ENCODE measurements around the gene CEBPG. TPM values are rescaled to one million over a fixed set of nuclear protein-coding genes. Genes with fewer than 3 reads are reported as not detected.

The CEBPG gene
- total RNA-seq = 17.3 TPM
- long read RNA-seq, full-length matches to known transcripts = 38 of 43 reads
- long read RNA-seq, partial matches to known transcripts = 5 of 43 reads
- long read RNA-seq, other reads (novel, unspliced or antisense) = 0 of 43 reads

DNA sequence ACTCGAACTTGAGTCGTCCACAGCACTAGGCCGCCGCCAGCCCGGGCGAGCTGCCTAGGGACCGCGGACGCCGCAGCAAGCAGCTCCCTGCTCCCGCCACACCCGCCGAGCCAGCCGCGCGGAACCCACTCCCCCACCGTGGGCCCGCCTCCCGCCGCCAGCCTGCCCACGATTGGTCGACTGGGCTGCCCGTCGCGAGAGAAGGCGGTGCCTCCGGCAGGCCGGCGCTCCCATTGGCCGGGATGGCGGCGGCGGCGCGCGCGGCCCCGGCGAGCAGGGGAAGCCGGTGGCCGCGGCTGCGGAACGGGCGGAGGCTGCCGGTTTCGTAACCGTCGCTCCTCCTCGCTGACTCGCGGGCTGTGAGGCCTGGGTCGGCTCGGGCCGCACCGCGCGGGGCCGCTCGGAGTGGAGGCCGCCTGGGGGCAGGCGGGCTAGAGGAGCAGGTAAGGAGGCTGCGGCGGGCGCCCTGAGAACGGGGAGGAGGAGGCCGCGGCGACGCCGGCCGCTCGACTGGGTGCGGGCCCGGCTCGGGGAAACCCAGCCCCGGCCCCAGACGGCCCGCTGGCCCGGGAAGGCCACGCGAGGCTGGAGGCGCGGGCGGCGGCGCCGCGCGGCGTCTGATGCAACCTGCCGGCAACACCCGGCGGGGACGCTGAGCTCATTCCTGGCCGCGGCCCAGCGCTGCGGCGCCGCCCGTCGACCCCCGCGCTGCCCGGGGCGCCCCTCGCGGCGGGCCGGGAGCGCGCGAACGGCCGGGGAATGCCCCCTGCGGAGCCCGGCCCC is at the start of gene CEBPG:
Gene CEBPG (plus strand): TSS at position 257 of the 783 bp plus-strand sequence. CDS start 5,531 bp downstream, outside the sequence.
- peak; percentile 98 for DNase-seq (ENCODE audit: low spot score)
- intact Hi-C loops (cut with DNase I) = loop anchor here (1.0 kb wide), 1 partner anchor 71 kb away; the partner anchor contains the start of gene CEBPA

DNA sequence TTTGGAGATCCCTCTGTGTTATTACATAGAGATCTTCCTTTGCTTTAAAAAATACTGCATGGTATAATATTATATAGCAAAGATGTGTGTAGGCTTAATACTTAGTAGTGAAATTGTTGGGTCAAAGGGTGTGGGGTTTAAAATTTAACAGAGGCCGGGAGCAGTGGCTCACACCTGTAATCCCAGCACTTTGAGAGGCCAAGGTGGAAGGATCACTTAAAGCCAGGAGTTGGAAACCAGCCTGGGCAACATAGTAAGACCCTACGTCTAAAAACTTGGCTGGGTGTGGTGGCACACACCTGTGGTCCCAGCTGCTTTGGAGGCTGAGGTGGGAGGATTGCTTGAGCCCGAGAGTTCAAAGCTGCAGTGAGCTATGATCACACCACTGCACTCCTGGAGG is 48.9 kb upstream of the CEBPG start:
- intact Hi-C loops (cut with DNase I) = no loop called here
- DNase-seq (ENCODE audit: low spot score) = no peak

DNA sequence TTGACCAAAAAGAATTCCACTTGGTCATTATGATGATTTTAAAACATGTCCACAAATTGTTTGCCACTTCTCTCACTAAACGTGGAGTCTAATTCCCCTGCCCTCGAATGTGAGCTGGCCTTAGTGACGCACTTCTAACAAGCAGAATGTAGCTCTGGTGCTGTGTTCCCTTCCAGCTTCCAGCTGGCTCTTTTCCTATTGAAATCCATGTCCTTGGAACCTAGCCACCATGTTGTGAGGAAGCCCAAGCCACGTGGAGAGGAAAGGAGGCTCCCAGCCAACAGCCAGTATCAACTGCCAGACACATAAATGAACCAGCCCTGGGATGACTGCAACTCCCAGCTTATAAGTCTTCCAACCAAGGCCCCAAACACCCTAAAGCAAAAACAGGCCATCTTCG is 47.6 kb upstream of the CEBPG start:
- intact Hi-C loops (cut with DNase I) = no loop called here
- DNase-seq (ENCODE audit: low spot score) = no peak

DNA sequence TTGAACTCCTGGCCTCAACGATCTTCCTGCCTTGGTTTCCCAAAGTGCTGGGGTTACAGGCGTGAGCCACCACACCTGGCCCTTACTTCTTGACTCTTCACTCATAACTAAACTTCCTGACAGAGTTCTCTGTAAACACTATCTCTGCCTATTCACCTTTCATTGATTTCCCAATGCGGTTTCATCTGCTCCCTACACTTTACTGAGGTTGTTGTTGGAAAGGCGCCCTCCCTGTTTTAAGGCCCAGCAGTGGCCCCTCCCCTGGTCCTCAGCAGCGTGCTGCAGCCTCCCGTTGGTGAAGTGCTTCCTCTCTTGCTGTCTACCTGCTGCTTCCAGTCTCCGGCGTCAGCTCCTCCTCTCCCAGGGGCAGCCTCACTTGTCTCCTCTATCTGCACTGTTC is 44.4 kb upstream of the CEBPG start:
- intact Hi-C loops (cut with DNase I) = no loop called here
- DNase-seq (ENCODE audit: low spot score) = no peak

DNA sequence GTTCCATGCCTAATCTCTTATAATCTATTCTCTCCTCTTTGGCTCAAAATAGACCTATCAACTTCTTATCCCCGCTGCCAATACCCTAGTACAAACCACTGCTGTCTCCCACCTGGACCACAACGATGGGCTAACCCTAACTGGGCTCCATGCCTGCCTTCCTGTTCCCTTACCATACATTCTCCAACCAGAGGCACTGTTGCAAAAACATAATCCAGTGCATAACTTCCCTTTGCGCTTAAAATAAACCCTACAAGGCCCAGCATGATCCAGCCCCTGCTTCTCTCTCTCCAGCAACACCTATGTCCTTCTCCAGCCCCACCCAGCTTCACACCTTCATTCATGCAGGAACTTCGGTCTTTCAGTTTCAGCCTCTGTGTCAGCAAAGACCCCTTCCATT is 43.8 kb upstream of the CEBPG start:
- intact Hi-C loops (cut with DNase I) = no loop called here

DNA sequence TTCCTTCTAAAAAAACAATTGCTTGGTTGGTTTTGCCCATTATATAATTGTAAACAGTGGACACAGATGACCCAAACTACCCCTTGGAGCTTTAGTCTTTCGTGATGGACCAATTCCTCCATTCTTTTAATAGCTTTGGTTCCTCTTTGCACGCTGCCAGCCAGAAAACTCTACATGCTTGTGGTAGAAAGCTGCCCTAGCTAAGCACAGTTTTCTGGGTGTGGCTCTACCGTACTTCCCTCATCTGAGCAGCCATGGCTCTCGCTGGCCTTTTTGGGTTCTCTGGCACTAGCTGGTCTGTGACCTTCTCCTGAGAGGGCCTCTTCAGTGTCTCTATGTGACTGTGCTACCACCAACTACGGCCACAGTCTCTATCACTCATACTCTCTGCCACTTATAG is 41.3 kb upstream of the CEBPG start:
- no peak for DNase-seq (ENCODE audit: low spot score)
- intact Hi-C loops (cut with DNase I) = no loop called here

More for the DNA sequence above, 43.8 kb upstream of the CEBPG start:
- no peak for DNase-seq (ENCODE audit: low spot score)

DNA sequence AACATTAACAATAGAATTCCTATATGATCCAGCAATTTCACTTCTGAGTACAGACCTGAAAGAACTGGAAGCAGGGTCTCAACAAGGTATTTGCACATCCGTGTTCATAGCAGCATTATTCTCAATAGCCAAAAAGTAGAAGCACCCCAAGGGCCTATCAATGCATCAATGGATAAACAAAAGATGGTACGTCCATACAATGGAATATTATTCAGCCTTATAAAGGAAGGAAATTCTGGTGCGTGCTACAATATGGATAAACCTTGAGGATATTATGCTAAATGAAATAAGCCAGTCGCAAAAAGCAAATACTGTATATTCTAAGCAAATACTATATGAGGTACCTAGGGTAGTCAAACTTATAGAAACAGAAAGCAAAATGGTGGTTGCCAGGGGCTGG is 40.4 kb upstream of the CEBPG start:
- no peak for DNase-seq (ENCODE audit: low spot score)
- intact Hi-C loops (cut with DNase I) = no loop called here

DNA sequence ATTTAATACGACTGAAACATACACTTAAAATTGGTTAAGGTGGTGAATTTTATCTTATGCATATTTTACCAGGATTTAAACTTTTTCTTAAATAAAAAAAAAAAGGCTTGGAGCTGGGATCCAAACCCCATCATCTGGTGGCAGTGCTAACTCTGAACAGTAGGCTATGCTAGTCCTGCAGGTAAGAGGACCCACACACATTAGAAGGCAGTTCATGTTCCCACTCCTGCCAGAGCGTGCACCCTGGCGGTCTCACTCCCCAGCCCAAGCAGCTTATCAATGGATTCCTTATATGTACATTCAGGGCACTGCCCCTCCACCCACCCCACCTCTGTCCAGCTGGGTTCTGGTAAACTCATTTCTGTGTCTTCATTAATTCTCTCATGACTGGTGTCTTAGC is 39.9 kb upstream of the CEBPG start:
- intact Hi-C loops (cut with DNase I) = no loop called here
- DNase-seq (ENCODE audit: low spot score) = no peak

DNA sequence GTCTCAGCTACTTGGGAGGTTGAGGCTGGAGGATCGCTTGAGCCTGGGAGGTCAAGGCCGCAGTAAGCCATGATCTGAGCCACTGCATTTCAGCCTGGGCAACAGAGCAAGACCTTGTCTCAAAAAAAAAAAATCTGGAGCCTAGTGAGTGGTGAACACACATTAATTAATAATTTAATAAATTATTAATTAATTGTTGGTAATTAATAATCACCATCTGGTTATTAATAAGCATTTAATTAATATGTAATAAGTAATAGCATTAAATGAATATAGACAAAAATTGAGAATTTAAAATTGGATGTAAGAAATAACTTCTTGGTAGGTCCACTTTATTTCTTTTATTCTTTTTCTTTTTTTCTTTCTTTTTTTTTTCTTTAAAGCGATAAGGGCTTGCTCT is 39.2 kb upstream of the CEBPG start:
- intact Hi-C loops (cut with DNase I) = no loop called here
- no peak for DNase-seq (ENCODE audit: low spot score)

DNA sequence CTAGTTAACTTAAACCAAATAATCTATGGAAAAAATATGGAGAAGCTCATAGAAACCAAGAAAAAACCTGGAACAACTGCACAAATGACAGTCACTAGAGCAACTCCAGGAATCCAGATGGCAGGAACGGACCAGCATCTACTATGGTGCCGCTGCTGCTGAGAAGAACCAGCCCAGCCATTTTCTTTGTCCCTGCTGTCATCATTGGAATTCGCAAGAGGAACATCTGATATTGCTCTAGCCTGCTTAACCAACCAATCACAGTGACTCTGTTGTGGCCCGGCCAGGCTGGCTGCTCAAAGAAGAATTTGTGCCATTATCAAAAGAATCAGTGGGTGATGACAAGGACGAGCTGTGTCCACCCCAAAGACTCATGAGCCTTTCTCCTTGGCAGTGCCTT is 38.1 kb upstream of the CEBPG start:
- no peak for DNase-seq (ENCODE audit: low spot score)
- intact Hi-C loops (cut with DNase I) = no loop called here

DNA sequence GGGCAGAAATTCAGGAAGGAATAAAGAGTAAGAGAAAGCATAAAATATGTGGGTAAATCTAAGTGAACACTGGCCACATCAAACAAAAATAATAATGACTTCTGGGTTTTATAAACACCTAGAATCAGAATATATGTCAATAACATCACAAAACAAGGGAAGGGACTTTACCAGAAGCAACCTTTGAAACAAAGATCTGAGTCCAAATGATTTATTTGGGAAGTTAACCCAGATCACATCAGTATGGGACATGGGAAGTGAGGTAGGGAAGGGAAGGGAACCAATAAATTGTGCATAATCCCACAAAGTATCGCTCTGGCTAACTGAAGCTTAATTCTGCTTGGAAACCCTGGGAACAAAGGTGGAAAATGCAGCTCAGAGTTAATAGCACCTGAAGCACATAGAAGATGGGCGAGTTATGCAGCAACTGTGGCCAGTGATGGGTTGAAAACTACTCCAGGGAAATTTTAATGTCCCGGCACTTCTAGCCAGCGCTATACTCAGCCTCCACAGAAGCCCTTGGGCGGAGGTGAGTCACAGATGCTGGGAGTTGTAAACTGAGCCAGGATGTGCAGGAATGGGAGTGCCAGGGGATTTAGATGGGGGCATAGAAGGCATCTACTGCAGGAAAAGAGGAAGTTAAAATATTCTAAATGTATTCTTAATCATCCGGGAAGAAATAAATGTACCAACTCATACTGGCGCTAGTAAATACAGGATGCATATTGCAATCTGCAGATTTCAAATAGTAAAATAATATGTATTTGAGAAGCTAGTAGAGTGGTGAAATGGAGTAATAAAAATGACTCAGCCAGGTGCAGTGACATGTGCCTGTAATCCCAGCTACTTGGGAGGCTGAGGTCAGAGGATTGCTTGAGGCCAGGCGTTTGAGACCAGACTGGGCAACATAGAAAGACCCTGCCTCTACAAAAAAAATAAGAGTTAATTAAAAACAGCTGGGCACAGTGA is 34.2 kb upstream of the CEBPG start:
- intact Hi-C loops (cut with DNase I) = no loop called here
- DNase-seq (ENCODE audit: low spot score) = no peak

DNA sequence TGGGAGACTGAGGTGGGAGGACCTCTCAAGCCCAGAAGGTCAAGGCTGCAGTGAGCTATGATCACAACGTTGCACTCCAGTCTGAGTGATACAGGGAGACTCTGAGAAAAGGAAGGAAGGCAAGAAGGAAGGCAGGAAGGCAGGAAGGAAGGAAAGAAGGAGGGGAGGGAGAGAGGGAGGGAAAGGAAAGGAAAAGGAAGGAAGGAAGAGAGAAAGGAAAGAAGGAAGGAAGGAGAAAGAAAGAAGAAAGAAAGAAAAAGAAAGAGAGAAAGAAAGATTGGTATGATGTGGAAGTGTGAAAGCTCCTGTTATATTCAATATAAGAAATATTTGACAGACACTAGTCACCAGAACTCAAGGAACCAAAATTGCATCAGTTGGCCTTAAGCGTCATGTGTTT is 32.5 kb upstream of the CEBPG start:
- intact Hi-C loops (cut with DNase I) = no loop called here
- no peak for DNase-seq (ENCODE audit: low spot score)

DNA sequence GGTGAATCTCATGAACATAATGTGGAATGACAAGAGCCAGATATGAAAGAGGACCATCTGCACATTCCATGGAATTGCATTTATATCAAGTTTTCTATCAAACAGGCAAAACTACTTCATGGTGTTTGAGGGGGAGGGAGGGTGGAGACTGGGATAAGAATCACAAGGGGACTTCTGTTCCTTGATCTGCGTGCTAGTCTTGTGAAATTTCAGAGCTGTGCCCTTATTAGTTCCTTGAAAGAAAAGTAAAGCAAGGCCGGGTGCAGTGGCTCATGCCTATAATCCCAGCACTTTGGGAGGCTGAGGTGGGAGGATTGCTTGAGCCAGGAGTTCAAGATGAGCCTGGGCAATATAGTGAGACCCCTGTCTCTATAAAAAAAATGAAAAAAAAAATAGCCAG is 30.2 kb upstream of the CEBPG start:
- no peak for DNase-seq (ENCODE audit: low spot score)
- intact Hi-C loops (cut with DNase I) = no loop called here

DNA sequence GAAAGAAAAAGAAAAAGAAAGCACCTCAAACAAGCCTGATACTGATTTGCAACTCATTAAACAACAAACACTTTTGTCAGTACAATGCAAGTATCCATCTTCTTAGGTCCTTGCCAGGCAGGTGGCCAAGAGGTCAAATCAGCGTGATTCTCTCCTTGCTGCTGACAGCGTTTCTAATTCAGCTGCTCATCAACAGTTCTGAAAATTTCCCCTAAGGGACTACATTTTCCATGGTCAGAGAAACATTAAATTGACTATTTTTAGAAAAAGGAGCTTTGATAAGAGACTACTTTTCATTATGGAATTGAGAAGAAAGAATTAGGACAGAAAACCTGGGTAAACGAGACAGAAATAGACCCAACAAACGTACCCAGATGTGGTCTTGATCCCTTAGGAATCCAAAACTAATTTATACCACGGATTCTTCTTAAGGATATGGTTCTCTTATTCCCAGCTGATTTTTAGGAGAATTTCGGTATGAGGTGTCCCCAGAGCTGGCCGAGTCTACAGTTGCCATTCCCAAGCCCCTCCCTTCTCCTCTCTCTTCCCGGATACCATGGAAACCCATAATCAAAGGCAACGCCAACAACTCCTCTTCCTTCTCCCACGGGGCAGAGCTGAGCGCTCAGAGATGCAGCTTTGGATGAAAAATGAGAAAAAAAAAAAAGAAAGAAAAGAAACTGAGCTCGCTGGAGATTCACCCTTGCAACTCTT is 29.5 kb upstream of the CEBPG start:
- intact Hi-C loops (cut with DNase I) = no loop called here
- no peak for DNase-seq (ENCODE audit: low spot score)

DNA sequence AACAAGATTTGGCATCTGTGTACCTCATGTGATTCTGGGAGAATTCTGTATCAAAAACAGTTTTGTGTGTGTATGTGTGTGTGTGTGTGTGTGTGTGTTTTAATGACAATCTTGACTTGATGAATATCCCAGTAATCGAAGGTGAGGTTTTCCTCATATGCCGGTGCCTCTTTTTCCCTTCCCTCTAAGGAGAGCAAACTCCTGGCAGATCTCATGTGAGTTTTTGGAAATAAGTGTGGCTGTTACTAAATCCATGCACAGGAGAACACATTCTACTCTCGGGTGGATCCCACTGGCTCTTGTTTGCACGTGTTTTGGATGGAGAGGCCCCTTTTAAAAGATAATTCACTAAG is 29.0 kb upstream of the CEBPG start:
- no peak for DNase-seq (ENCODE audit: low spot score)
- intact Hi-C loops (cut with DNase I) = no loop called here

DNA sequence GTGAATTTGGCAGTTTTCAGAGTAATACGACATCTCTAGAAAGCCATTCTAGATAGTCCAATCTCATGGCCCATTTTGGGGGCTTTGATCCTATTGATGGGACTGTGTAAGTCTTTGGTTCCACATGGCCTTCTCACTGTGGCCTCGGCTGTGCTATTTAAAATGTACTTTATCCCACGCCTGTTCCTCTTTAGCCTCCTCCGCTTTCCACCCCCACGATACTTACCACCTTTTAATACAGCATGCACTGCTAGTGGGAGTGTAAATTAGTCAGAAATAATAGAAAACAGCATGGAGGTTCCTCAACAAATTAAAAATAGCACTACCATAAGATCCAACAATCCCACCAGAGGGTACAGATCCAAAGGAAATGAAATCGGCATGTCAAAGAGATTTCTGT is 28.3 kb upstream of the CEBPG start:
- intact Hi-C loops (cut with DNase I) = no loop called here
- DNase-seq (ENCODE audit: low spot score) = no peak

DNA sequence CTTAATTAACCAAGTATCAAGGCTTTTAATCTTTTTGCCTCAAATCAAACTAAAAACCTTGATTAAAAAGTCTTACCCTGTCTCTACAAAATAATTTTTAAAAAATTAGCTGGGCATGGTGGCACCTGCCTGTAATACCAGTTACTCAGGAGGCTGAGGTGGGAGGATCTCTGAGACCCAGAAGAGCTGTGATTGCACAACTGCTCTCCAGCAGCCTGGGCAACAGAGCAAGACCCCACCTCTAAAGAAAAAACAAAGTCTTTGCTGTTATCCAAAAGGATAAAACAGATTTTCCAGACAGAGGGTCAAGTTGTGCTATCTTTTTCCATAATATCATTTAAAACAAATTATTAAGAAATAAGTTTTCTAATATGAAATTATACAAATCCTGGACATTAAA is 26.8 kb upstream of the CEBPG start:
- intact Hi-C loops (cut with DNase I) = no loop called here
- no peak for DNase-seq (ENCODE audit: low spot score)

DNA sequence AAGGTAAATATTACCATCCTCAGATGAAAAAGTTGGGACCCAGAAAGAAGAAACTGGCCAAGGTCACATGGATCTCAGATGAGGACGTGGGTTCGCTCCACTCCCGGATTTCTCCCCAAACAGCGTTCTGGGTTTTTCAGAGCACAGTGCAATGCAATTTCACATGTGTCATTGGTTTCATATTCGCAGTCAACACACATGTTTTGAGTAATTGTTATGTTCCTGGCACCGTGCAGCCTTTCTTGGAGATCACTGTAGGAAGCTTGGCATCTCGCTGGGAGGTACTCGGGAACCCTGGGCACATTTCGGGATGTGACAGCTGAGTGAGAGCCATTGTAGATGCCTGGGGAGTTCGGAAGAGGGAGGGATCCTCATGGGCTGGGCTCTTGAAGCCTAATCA is 26.2 kb upstream of the CEBPG start:
- no peak for DNase-seq (ENCODE audit: low spot score)
- intact Hi-C loops (cut with DNase I) = no loop called here

DNA sequence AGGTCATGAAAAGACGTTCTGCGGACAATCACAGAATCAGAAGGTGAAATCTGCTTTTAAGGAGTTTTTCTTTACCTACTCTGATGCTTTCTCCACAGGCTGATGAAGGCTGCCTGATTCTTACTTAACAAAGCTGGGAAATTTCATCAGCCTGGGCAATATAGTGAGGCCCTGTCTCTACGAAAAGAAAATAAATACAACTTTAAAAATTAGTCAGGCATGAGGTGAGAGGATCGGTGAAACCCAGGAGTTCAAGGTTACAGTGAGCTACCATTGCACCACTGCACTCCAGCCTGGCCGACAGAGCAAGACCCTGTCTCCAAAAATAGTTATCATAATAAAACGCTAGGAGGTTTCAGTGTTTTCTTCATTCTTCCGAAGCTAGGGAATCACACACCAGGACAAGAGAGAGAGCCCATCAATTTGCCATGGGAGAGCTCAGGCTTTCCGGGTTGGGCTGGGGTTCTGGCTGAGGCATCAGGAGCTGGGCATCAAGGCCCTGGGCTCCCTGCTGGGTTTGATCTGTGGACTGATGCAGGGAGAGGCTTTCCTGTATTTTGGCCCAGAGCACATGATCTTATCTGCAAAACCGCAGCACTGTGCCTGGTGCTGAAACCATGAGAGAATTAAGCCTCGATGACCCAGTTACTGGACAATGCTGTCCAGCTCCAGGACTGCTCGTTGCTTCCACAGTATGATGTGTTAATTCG is 25.1 kb upstream of the CEBPG start:
- intact Hi-C loops (cut with DNase I) = no loop called here
- DNase-seq (ENCODE audit: low spot score) = no peak

Data from cardiac septum (tissue), 1 donor.